GM15510 (cell line): ENCODE measurements around the gene C3orf33.

Source experiments
- POLR2A ChIP-seq: IDR thresholded peaks from 3 replicates; pipeline ENCODE4 v1.6.1; 2011; ENCODE audit warnings: borderline replicate concordance; ENCODE audit not compliant: insufficient read length; ENCODE audit errors: extremely low read depth

C3orf33 gene

DNA sequence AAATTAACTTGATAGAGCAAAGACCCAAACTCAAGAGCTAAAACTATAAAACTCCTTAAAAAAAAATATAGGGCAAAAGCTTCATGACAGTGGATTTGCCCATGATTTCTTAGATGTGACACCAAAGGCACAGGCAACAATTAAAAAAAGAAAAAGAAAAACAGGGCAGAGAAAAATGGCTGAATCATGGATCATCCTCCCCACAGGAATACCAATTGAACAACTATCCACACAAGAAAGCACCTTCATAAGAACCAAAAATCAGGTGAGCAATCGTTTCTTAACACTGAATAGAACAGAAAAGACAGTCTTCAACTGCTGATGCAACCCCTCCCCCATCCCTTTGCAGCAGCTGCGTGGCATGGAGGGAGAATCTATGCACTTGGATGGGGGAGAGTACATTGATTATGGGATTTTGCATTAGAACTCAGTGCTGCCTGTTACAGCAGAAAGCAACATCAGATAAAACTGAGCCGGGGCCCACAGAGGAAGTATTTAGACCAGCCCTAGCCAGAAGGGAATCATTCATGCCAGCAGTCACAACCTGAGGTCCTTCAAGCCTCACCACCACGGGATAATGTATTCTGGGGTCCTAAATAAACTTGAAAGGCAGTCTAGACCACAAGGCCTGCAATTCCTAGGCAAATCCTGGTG, 15.7 kb downstream of the C3orf33 start:
- TF ChIP-seq POLR2A = no peak

DNA sequence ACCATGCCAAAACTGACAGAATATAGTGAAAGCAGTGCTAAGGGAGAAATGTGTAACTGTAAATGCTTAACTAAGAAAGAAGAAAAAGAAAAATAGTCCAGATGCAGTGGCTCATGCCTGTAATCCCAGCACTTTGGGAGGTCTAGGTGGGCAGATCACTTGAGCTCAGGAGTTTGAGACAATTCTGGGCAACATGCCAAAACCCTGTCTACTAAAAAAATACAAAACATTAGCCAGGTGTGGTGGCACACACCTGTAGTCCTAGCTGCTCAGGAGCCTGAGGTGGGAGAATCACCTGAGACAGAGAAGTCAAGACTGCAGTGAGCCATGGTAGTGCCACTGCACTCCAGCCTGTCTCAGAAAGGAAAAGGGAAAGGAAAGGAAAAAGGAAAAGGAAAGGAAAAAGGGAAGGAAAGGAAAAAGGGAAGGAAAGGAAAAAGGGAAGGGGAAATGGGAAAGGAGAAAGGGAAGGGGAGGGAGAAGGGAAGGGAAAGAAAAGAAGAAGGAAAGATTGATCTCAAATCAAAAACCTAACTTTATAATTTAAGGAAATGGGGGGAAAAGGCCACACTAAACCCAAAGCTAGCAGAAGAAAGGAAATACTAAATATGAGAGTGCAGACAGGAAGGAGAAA, 20.3 kb downstream of the C3orf33 start:
- no peak for TF ChIP-seq POLR2A

DNA sequence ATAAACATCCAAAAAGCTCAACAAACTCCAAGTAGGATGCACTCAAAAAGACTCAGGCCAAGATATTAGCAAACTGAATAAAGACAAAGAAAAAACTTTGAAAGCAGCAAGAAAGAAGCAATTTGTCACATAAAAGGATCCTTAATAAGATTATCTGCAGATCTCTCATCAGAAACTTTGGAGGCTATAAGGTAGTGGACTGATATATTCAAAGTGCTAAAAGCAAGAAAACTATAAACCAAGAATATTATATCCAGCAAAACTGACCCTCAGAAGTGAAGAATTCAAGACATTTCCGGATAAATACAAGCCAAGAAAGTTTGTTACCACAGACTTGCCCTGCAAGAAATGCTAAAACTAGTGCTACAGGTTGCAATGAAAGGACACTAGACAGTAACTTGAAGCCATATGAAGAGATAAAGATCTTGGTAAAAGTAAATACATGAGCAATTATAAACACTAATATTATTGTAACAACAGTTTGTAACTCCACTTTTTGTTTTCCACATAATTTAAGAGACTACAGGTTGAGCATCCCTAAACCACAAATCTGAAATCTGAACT, 23.6 kb downstream of the C3orf33 start:
- TF ChIP-seq POLR2A = no peak

DNA sequence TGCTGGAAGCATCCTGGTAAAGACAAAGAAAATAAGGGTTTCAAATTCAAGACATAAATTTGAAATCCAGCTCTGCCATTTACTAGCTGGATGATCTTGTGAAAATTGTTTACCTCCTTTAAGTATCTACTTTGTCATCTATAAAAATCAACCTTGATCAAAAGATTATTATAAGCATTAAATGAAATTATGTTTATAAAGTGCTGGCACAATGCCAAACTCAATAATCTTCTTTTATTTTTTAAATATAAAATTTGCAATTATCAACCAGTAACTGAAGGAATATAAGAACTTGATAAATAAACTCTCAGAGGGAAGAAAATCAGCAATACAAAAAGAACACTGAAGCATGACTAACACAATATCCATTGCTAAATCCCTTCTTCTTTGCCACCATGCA, 25.8 kb downstream of the C3orf33 start:
- TF ChIP-seq POLR2A = no peak

DNA sequence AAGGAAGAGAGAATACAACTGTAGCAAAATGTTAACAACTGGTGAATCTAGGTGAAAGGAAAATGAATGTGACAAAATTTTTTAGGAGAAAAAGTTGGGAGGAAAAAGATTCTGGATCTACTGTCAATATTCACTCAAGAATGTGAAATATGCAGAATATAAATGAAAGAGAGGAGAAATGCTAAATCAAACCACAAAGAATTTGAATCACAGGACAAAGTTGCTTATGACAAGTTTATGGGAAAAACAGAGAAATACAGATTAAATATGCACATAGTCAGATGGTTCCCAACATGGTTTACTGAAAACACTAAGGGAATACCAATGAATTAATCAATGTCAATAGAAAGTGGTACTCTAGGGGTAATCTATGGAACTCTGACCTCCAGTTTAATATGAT, 27.6 kb downstream of the C3orf33 start:
- TF ChIP-seq POLR2A = no peak

DNA sequence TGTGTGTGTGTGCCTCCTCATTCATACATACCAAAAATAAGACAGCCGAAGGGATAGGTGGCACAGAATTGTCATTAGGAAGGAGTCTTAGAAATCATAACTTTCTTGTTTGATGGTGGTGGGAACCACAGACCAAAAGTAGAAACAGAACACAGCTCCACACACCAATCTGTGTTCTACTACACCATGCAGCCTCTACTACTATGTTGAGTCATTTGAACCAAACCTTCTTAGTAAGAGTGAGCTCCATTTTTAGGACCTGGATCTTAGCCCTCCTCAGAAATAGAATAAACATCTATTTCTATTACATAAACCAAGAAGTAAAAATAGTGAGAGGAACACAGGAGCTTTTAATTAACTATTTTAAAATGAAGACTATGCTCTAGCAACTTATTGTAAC, 33.3 kb downstream of the C3orf33 start:
- TF ChIP-seq POLR2A = no peak

DNA sequence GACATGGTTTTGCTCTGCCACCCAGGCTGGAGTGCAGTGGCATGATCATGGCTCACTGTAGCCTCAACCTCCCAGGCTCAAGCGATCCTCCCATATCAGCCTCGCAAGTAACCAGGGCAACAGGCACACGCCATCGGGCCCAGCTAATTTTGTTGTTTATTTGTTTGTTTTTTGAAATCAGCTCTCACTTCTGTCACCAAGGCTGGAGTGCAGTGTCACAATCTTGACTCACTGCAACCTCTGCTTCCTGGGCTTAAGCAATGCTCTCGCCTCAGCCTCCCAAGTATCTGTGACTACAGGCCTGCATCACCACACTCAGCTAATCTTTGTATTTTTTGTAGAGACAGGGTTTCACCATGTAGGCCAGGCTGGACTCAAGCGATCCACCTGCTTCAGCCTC, 35.0 kb downstream of the C3orf33 start:
- TF ChIP-seq POLR2A = no peak

DNA sequence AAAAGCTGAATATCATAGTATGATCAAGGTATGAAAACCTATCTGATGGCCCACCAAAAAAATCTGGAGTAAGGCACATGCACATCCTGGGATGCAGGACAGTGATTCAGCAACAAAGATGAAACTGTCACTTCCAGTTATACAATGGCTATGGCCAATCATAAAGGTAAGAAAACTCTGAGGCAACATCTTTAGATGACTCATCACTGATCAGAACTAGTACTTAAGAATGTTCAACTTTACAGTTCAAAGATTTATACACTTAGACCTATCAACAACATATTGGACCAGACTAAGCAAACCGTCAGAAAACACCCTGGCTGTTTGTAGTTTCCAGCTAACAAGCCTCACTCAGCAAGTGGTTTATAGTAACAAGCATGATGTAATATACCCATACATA, 39.9 kb downstream of the C3orf33 start:
- no peak for TF ChIP-seq POLR2A

DNA sequence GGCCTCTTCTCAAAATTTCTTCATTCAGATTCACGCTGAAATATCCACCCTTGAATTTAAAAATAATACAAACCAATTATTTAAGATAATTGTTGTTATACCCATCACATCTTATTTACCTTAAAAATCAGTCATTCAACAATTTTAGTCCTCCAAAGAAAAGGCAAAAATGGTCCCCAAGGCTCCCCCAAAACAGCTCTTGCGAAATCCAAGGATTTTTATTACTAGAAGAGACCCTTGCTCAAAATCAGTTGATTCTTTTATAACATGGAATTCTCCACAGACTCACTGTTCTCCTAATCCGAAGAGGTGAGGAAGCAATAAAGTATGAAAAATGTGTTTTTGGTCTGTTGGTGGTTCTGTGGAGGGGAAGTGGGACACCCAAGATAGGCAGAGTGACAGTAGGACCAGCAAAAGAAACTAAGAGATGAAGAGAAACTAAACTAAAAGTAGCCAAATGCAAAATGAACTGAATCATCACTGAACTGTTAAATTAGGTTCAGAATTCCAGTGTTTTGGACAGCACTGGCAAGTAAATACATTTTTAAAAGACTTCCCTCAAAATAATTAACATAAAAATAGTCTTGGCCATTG, 42.1 kb downstream of the C3orf33 start:
- TF ChIP-seq POLR2A = no peak

DNA sequence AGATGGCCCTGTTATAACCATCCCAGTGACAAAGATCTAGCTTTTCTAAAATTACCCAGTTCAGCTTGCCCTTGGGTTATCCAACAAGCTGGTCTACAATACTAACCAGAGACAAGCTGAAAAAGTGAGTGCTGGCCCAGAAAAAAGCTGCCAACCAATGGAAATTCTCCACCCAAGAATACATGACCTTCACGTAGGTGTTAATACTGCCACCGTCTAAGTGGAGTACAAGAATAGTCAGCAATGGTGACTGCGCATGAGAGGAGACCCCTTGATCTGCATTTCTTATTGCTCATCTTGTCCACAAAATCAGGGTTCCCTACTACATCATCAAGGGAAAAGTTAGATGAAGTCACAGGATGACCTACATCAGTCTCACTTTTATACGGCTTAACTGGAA, 45.4 kb downstream of the C3orf33 start:
- no peak for TF ChIP-seq POLR2A

DNA sequence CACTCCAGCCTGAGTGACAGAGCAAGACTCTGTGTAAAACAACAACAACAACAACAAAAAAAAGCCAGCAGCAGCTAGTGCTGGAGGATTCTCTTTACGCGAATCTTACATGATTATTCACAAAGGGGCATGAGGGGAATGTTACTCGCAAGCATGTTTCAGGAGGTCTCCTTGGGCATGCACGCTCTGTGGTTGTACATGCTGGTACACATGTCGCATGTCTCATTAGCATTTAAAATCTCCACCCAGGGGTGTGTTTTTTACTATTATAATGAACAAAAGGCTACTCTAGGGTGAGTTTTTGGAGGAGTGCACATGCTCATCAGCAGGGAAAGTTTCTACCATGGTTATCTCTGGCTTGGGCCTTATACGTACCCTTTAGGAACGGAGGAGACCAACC, 48.5 kb downstream of the C3orf33 start:
- no peak for TF ChIP-seq POLR2A

DNA sequence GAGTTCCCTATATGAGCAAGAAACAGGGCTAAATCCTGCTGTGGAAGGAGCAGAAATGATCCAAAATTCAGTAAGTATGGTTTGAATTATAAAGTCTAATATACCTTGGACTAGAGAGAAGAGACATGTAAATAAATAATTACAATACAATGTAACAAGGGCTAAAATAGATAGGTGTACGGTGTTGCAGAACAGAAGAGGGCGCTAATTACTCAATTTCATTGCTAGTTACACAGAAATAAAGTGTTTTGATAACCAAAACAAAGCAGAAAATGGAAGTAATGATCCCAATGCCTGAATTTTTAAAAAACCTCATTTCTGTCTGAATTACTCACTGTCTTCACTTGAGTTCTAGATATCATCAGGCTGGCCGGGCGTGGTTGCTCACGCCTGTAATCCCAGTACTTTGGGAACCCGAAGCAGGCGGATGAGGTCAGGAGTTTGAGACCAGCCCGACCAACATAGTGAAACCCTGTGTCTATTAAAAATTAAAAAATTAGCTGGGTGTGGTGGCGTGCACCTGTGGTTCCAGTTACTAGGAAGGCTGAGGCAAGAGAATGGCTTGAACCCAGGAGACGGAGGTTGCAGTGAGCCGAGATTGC, 52.9 kb downstream of the C3orf33 start:
- TF ChIP-seq POLR2A = no peak

DNA sequence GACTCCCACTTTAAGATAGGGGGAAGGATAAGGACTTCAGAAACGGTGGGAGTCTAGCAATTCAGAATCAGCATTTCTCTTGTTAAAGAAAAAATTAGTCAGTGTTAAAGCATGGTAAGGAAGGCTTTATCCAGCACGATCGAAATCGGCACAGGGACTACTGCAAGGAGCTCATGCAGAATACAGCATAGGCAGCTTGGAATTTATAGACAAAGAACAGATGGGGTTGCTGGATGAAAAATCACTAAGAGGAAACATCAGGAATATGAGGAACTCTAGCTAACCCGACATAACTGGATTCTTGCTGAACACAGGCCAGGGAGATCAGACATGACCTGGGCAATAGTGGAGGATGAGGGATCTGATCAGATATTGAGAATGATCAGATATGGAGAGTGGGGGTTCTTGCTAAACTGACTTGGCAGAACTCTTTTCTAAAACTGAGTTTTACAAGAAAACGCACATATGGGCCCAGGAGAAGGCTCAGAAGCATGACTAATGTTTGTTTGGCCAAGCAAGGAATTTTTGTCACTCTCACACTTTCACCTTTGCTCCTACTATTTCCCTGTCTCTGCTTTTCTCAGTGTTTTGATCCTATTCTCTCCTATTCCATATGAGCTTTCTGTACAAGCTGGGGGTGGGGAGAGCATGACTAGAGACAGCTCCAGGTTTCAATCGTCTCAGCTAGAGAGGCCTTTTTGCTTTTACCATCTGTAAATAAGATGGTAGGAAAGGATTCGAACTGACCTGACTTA, 57.3 kb downstream of the C3orf33 start:
- no peak for TF ChIP-seq POLR2A

DNA sequence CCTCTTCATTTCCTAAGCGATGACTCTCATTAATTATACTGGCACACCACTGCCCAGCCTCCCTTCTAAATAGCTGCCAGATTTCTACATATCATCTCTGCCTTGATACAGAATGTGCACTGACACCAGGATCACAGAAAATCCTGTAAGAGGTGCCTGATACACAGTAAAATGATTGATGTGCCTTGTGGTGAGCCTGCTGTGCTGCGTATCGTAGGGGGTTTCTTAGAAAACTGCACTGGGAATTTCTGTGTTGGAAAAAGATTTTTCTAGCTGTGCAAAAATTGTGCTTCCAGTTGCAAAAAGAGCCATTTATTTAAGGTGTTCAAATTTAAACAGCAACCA, 58.2 kb downstream of the C3orf33 start:
- no peak for TF ChIP-seq POLR2A

DNA sequence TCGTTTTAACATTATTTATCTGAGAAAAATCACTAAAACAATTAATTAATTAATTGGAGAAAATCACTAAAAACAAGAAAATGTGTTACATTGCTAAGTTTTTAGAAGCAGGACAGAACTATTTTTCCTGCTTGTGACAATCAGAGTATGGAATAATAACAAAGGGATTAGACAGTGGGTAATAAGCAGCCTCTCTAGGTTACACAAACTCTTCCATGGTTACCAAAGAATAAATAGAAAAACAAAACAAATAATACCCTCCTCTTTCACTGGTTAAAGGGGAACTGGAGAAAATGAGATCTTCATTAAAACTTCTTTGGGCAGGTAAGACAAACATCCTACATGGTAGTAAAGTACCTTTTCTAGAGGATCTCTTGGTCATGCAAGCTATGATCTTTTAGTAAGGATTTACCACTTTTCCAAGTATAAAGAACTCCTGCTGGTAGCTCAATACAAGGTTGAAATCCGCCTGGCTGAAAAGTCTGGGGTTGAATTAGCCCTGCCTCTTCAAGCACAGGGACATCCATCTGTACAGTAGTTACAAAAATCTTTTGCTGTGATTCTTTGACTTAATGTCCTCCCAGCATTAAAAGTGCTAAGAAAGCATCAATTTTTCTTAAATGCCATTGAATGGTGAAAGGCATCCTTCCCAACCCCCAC, 58.7 kb downstream of the C3orf33 start:
- no peak for TF ChIP-seq POLR2A

DNA sequence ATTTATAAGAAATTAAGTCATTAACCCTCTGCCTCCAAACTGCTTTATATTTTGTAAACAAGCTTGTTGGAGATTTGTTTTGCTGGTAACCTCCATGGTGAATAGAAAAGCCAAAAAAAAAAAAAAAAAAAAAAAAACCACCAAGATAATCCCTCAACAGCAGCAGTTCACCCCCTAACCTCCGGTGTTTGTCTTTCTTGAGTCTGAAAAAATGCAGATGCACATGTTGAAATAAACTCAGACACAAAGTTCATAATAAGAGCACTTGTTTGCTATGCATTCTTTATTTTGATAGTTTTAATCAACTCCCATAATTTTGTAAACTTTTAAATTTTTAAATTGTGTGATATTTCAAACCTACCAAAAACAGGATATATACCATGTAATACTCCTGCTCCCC, 59.4 kb downstream of the C3orf33 start:
- no peak for TF ChIP-seq POLR2A
